HCT116 (cell line): ENCODE results near the gene PGAP3. TPM values are rescaled to one million over a fixed set of nuclear protein-coding genes. Genes with fewer than 3 reads are reported as not detected.
"Not testable (repeated sequence)": the region's sequence is repeated elsewhere in the genome, so short reads cannot be mapped to it uniquely, and the experiment has no call there.

Experiments used
- ATAC-seq: fragments of 200-7000 bp; cut with Tn5 transposase; 2 replicates; pipeline ENCODE4 v1.9.1; 2020; ENCODE audit warnings: mild to moderate bottlenecking, moderate library complexity
- BruUV-seq: library from RNA; stranded (reverse); fragments of 400-500 nt; replicated peaks from 2 replicates; lab custom pipeline; 2021; lab: Mats Ljungman, UMichigan
- CTCF ChIA-PET: fragments of 300-600 bp; sonication (Branson Sonifier 250); formaldehyde crosslinking; loops from one replicate; lab custom pipeline; 2021; ENCODE audit warnings: antibody characterized with exemption; lab: Charles Lee
- POLR2A ChIA-PET: fragments of 300-600, 350-600 bp; sonication (Branson Sonifier 250); formaldehyde crosslinking; loops from one replicate; lab custom pipeline; 2021; ENCODE audit warnings: antibody characterized with exemption; lab: Charles Lee
- RAD21 ChIA-PET, 2 experiments: fragments of 300-600 bp; sonication (Branson Sonifier 250); formaldehyde crosslinking; loops; one replicate each; lab custom pipeline; 2023; ENCODE audit warnings: low total read pairs in 2 of 2; ENCODE audit not compliant: uncharacterized antibody in 2 of 2, unreplicated experiment in 2 of 2, low non-redundant PET in 1 of 2; lab: Charles Lee
- DNase-seq: peaks from one replicate; pipeline ENCODE4 v3.0.0-alpha.2; 2010; ENCODE audit warnings: low read depth, low spot score
- H2AFZ ChIP-seq: fragments of 200-600 bp; shearing (Covaris generic), sonication (generic); 2 replicates; pipeline ENCODE4 v1.6.1; 2017; ENCODE audit warnings: low read depth, mixed run types, mixed read lengths, antibody characterized with exemption, low read length; ENCODE audit not compliant: poor library complexity, severe bottlenecking
- H3K27ac ChIP-seq: 2 replicates; pipeline ENCODE4 v1.5.1; 2012; ENCODE audit warnings: low read depth, low read length
- H3K27me3 ChIP-seq: fragments of 200-600 bp; sonication (generic); 2 replicates; pipeline ENCODE4 v1.6.1; 2016; ENCODE audit warnings: mixed run types, low read length, mixed read lengths; ENCODE audit not compliant: insufficient read depth
- H3K36me3 ChIP-seq, 2 experiments: fragments of 200-500 bp in 1 of 2; fragments of 200-600 bp in 1 of 2; sonication (Bioruptor generic) in 1 of 2; sonication (generic) in 1 of 2; 2 replicates each; pipeline versions ENCODE4 v1.5.1 to v1.6.1; 2014 to 2016; ENCODE audit warnings: low read length in 2 of 2, inconsistent platforms in 1 of 2, mixed read lengths in 1 of 2, mixed run types in 1 of 2; ENCODE audit not compliant: insufficient read depth in 2 of 2, control insufficient read depth in 1 of 2
- H3K4me1 ChIP-seq, 2 experiments: fragments of 200-600 bp in 1 of 2; sonication (generic) in 1 of 2; 2 replicates each; pipeline versions ENCODE4 v1.5.1 to v1.6.1; 2012 to 2017; ENCODE audit warnings: low read length in 2 of 2, inconsistent platforms in 1 of 2, mild to moderate bottlenecking in 1 of 2, mixed read lengths in 1 of 2, mixed run types in 1 of 2, moderate library complexity in 1 of 2; ENCODE audit not compliant: insufficient read depth in 2 of 2, control insufficient read depth in 1 of 2
- H3K4me2 ChIP-seq: fragments of 200-600 bp; sonication (generic); 2 replicates; pipeline ENCODE4 v1.6.1; 2017; ENCODE audit warnings: mixed run types, low read length, mixed read lengths
- H3K4me3 ChIP-seq, 2 experiments: fragments of 200-600 bp in 1 of 2; sonication (generic) in 1 of 2; replicated peaks in 1 of 2; 2 replicates each; pipeline ENCODE4 v1.5.1; 2011 to 2016; ENCODE audit warnings: low read length in 2 of 2, control low read depth in 1 of 2, low read depth in 1 of 2, mild to moderate bottlenecking in 1 of 2, mixed read lengths in 1 of 2, mixed run types in 1 of 2
- H3K79me2 ChIP-seq: fragments of 200-600 bp; sonication (generic); 2 replicates; pipeline ENCODE4 v1.6.1; 2017; ENCODE audit warnings: mild to moderate bottlenecking, mixed run types, low read length, moderate library complexity, mixed read lengths; ENCODE audit not compliant: insufficient read depth
- H3K9ac ChIP-seq: fragments of 200-600 bp; sonication (generic); 2 replicates; pipeline ENCODE4 v1.6.1; 2016; ENCODE audit warnings: low read length, mixed read lengths
- H3K9me2 ChIP-seq: fragments of 200-600 bp; sonication (generic), shearing (Covaris generic); 2 replicates; pipeline ENCODE4 v1.6.1; 2017; ENCODE audit warnings: mixed run types, mild to moderate bottlenecking, moderate library complexity; ENCODE audit not compliant: insufficient read depth
- H3K9me3 ChIP-seq, 2 experiments: fragments of 200-500 bp in 1 of 2; fragments of 200-600 bp in 1 of 2; sonication (Bioruptor generic) in 1 of 2; sonication (generic) in 1 of 2; 2 replicates each; pipeline ENCODE4 v1.6.1; 2014 to 2017; ENCODE audit warnings: low read length in 2 of 2, mixed read lengths in 2 of 2, inconsistent platforms in 1 of 2, low read depth in 1 of 2, mild to moderate bottlenecking in 1 of 2, mixed run types in 1 of 2, moderate library complexity in 1 of 2; ENCODE audit not compliant: control insufficient read depth in 1 of 2, insufficient read depth in 1 of 2
- H4K20me1 ChIP-seq: fragments of 200-600 bp; sonication (generic), shearing (Covaris generic); 2 replicates; pipeline ENCODE4 v1.6.1; 2017; ENCODE audit warnings: mixed run types, mild to moderate bottlenecking, moderate library complexity; ENCODE audit not compliant: insufficient read depth
- EGR1 ChIP-seq: IDR thresholded peaks from 2 replicates; pipeline ENCODE4 v1.6.1; 2012; ENCODE audit warnings: low read depth
- FOSL1 ChIP-seq: IDR thresholded peaks from 2 replicates; pipeline ENCODE4 v1.6.1; 2012; ENCODE audit warnings: low read depth
- JUND ChIP-seq: IDR thresholded peaks from 2 replicates; pipeline ENCODE4 v1.6.1; 2012
- POLR2A ChIP-seq: IDR thresholded peaks from 2 replicates; pipeline ENCODE4 v1.7.0; 2011; ENCODE audit warnings: borderline replicate concordance; ENCODE audit not compliant: insufficient read depth, insufficient read length; ENCODE audit errors: extremely low read depth
- POLR2AphosphoS5 ChIP-seq: IDR thresholded peaks from 2 replicates; pipeline ENCODE4 v1.6.1; 2011; ENCODE audit warnings: mild to moderate bottlenecking, low read depth, low read length, moderate library complexity
- SIN3A ChIP-seq: IDR thresholded peaks from 2 replicates; pipeline ENCODE4 v1.6.1; 2012; ENCODE audit warnings: low read depth
- intact Hi-C: fragments of 100-400 bp; cut with micrococcal nuclease; formaldehyde crosslinking; loops from 2 replicates; pipeline ENCODE4 v1.10.0; 2022
- total RNA-seq: library from RNA; stranded (reverse); gene quantifications from one replicate; pipeline ENCODE4 v1.2.1, GENCODE V29; 2021; ENCODE audit not compliant: unreplicated experiment

Gene PGAP3
- total RNA-seq, 1 experiment from 2014 or later = 15.2 TPM

GRCh38 chr17:39699818-39700147 lies 11.9 kb upstream of the PGAP3 start, which contains the start of gene ERBB2:
TSS of gene ERBB2 (plus strand) at chr17:39700064. CDS start at chr17:39700239, 175 bp downstream.
- ChIA-PET CTCF (interaction anchor here (0.9 to 2.2 kb wide), 7 partner anchors 11 to 81 kb away, joined by 3 to 13 read pairs (median 3); partner anchors contain the start of gene MIEN1), POLR2A (interaction anchor here (0.8 to 1.7 kb wide), 6 partner anchors 11 to 84 kb away, joined by 3 to 16 read pairs (median 6); partner anchors contain the start of gene PGAP3), RAD21 (interaction anchor here in 1 of 2 experiments (1.3 kb wide), 1 partner anchor 78 kb away, joined by 4 read pairs; no protein-coding TSS in a partner anchor)
- Histone ChIP-seq H3K4me2 (peak within 1 kb of the TSS; percentile 79), H2AFZ (no peak within 1 kb of the TSS), H3K27me3 (no peaks in the 10 kb centered on the region), H3K36me3 (no peaks in the 10 kb centered on the region), H4K20me1 (no peaks in the 10 kb centered on the region), H3K9me3 (no peaks in the 10 kb centered on the region), H3K9ac (peak within 1 kb of the TSS; percentile 91), H3K4me1 (peaks cover 20 to 44% of the 10 kb centered on the region in 2 experiments), H3K27ac (peak within 1 kb of the TSS; percentile 76), H3K9me2 (no peaks in the 10 kb centered on the region), H3K79me2 (peaks cover 49% of the 10 kb centered on the region), H3K4me3 (peak within 1 kb of the TSS; percentile 76 to 88)
- DNase-seq (peak; percentile 57), ATAC-seq (peak; percentile 92)
- BruUV-seq = no TSS peak
- TF ChIP-seq POLR2AphosphoS5 = peak; percentile 86
- peak; percentile 66 for TF ChIP-seq POLR2A
- no peak for TF ChIP-seq FOSL1
- TF ChIP-seq EGR1 = peak; percentile 63
- TF ChIP-seq JUND = no peak
- intact Hi-C loops = no loop called here

- H3K27me3 ChIP-seq, H3K36me3 ChIP-seq, intact Hi-C loops, H4K20me1 ChIP-seq, H3K9me3 ChIP-seq, H2AFZ ChIP-seq, H3K9me2 ChIP-seq, DNase-seq: not testable (repeated sequence)
- ChIA-PET RAD21 (interaction anchor here in 1 of 2 experiments (1.3 kb wide), 1 partner anchor 78 kb away, joined by 4 read pairs; no protein-coding TSS in a partner anchor), POLR2A (interaction anchor here (0.8 to 2.7 kb wide), 6 partner anchors 11 to 83 kb away, joined by 3 to 16 read pairs (median 6); partner anchors contain the start of gene PGAP3), CTCF (interaction anchor here (0.9 to 2.2 kb wide), 6 partner anchors 11 to 81 kb away, joined by 3 to 13 read pairs (median 3); partner anchors contain the start of gene MIEN1)
- H3K9ac ChIP-seq = peak overlapping the region; percentile 91
- peak; percentile 15; the same call in 1 of the 2 replicates for ATAC-seq
- peak overlapping the region; percentile 79 for H3K4me2 ChIP-seq
- peaks cover 44% of the 10 kb centered on the region for H3K79me2 ChIP-seq
- BruUV-seq = TSS peak; percentile 90
- 0 out of 2 replicates have a peak, but pooled peaks have one; percentile 42 for TF ChIP-seq SIN3A
- peak overlapping the region; percentile 76 for H3K27ac ChIP-seq
- H3K4me1 ChIP-seq = peaks cover 15 to 39% of the 10 kb centered on the region in 2 experiments; a peak in 3 of 4 replicates
- H3K4me3 ChIP-seq = peak overlapping the region; percentile 76 to 88
Measured at GRCh38 chr17:39699157-39699817, 11.4 kb upstream of the PGAP3 start.
